ENCODE data around the gene CDKN3.

The CDKN3 gene

GRCh38 chr14:54467280-54467679 lies 70.5 kb downstream of the CDKN3 start:
- no peak overlapping the region for H3K9ac ChIP-seq (ENCODE audit: low read depth in 1 of 2, low read length in 2 of 2)
- no peak overlapping the region for H3K4me3 ChIP-seq (ENCODE audit: low read depth in 1 of 2, low read length in 2 of 2)
- no peak overlapping the region for H3K27ac ChIP-seq (ENCODE audit: low read depth, low read length)
- H3K9me3 ChIP-seq (ENCODE audit: control insufficient read depth in 1 of 2, low read length in 2 of 2) = peaks cover 0 to 13% of the 10 kb centered on the region in 2 donors
- H3K4me1 ChIP-seq (ENCODE audit: control insufficient read depth in 1 of 2, insufficient read depth in 2 of 2, low read length in 2 of 2) = peaks cover 8 to 12% of the 10 kb centered on the region in 2 donors
- H3K36me3 ChIP-seq (ENCODE audit: control insufficient read depth in 1 of 2, insufficient read depth in 2 of 2, low read length in 2 of 2) = no peaks in the 10 kb centered on the region
- H3K27me3 ChIP-seq (ENCODE audit: control insufficient read depth in 1 of 2, insufficient read depth in 2 of 2, low read length in 2 of 2) = no peaks in the 10 kb centered on the region
